AG10803 (cell line): ENCODE results near the gene GGTLC1.
"Not testable (repeated sequence)": the region's sequence is repeated elsewhere in the genome, so short reads cannot be mapped to it uniquely, and the experiment has no call there.

ENCODE experiments used
- DNase-seq: peaks from one replicate; pipeline ENCODE4 v3.0.0; 2010; ENCODE audit warnings: low read depth
- H3K4me3 ChIP-seq: 2 replicates; pipeline ENCODE4 v1.5.1; 2011; ENCODE audit warnings: mild to moderate bottlenecking, low read length, control low read depth
- CTCF ChIP-seq: conservative IDR thresholded peaks from 2 replicates; pipeline ENCODE4 v1.5.1; 2011; ENCODE audit warnings: mild to moderate bottlenecking, low read length, control low read depth, inconsistent platforms

GGTLC1 gene

GRCh38 chr20:23990296-23990695 is 1.7 kb upstream of the GGTLC1 start:
- not testable (repeated sequence) for DNase-seq, H3K4me3 ChIP-seq

- not testable (repeated sequence) for DNase-seq, H3K4me3 ChIP-seq
These were observed 387 bp upstream of the GGTLC1 start for GRCh38 chr20:23988966-23989365.

- DNase-seq, H3K4me3 ChIP-seq: not testable (repeated sequence)
These were observed 1.9 kb downstream of the GGTLC1 start for GRCh38 chr20:23986716-23987115.

- H3K4me3 ChIP-seq, DNase-seq: not testable (repeated sequence)
These were observed 2.3 kb downstream of the GGTLC1 start for GRCh38 chr20:23986310-23986709.

GRCh38 chr20:23985790-23986225 is 2.8 kb downstream of the GGTLC1 start:
- not testable (repeated sequence) for H3K4me3 ChIP-seq, DNase-seq

GRCh38 chr20:23985066-23985789 is 3.4 kb downstream of the GGTLC1 start:
- not testable (repeated sequence) for DNase-seq, H3K4me3 ChIP-seq

- H3K4me3 ChIP-seq, DNase-seq: not testable (repeated sequence)
- TF ChIP-seq CTCF, result peak; percentile 29
These were observed 4.0 kb downstream of the GGTLC1 start for GRCh38 chr20:23984476-23985023.

GRCh38 chr20:23982112-23983018 is 6.2 kb downstream of the GGTLC1 start:
- not testable (repeated sequence) for H3K4me3 ChIP-seq, DNase-seq

GRCh38 chr20:23981526-23981925 is 7.1 kb downstream of the GGTLC1 start:
- H3K4me3 ChIP-seq, result not testable (repeated sequence)

GRCh38 chr20:23981014-23981413 is 7.6 kb downstream of the GGTLC1 start:
- not testable (repeated sequence) for H3K4me3 ChIP-seq, DNase-seq

More at GRCh38 chr20:23981526-23981925, 7.1 kb downstream of the GGTLC1 start:
- not testable (repeated sequence) for DNase-seq

- H3K4me3 ChIP-seq, result not testable (repeated sequence)
These were observed 8.4 kb downstream of the GGTLC1 start for GRCh38 chr20:23979899-23980811.

GRCh38 chr20:23979380-23979779 is 9.2 kb downstream of the GGTLC1 start:
- not testable (repeated sequence) for H3K4me3 ChIP-seq, DNase-seq

More at GRCh38 chr20:23979899-23980811, 8.4 kb downstream of the GGTLC1 start:
- DNase-seq, result not testable (repeated sequence)

- not testable (repeated sequence) for H3K4me3 ChIP-seq, DNase-seq
These were observed 10.1 kb downstream of the GGTLC1 start for GRCh38 chr20:23978457-23978856.
